CD4-positive, alpha-beta T cell (primary cell): ENCODE data around the gene CARD9. TPM values are rescaled to one million over a fixed set of nuclear protein-coding genes. Genes with fewer than 3 reads are reported as not detected.

Experiments used
- ATAC-seq: fragments of 200-7000 bp; cut with Tn5 transposase; one replicate; pipeline ENCODE4 v1.10.0; 2022; ENCODE audit warnings: mild to moderate bottlenecking; ENCODE audit not compliant: poor library complexity
- CTCF ChIA-PET: fragments of 350-600 bp; sonication (Branson Sonifier 250); formaldehyde crosslinking; loops from one replicate; lab custom pipeline; 2021; ENCODE audit warnings: antibody characterized with exemption, inconsistent platforms; lab: Charles Lee
- POLR2A ChIA-PET: fragments of 350-600 bp; sonication (Branson Sonifier 250); formaldehyde crosslinking; loops from one replicate; lab custom pipeline; 2021; ENCODE audit warnings: antibody characterized with exemption, inconsistent platforms; lab: Charles Lee
- DNase-seq, 14 experiments: peaks; one replicate each; pipeline ENCODE4 v3.0.0-alpha.2; 2013 to 2020; ENCODE audit warnings: mixed read lengths in 2 of 14
- H3K27ac ChIP-seq, 2 donors: one replicate each; pipeline versions ENCODE4 v1.5.1 to v1.7.0; 2013; ENCODE audit warnings: low read length in 2 of 2, low read depth in 1 of 2, mild to moderate bottlenecking in 1 of 2
- H3K27me3 ChIP-seq, 2 experiments: 1 replicate in 1 of 2; 2 replicates in 1 of 2; pipeline versions ENCODE4 v1.6.1 to v1.7.0; 2013; ENCODE audit warnings: low read length in 2 of 2, control low read depth in 1 of 2, mild to moderate bottlenecking in 1 of 2, moderate library complexity in 1 of 2; ENCODE audit not compliant: insufficient read depth in 2 of 2, control insufficient read depth in 1 of 2
- H3K36me3 ChIP-seq: one replicate; pipeline ENCODE4 v1.6.1; 2013; ENCODE audit warnings: low read length, control low read depth; ENCODE audit not compliant: insufficient read depth
- H3K4me1 ChIP-seq: one replicate; pipeline ENCODE4 v1.6.1; 2013; ENCODE audit warnings: low read length, control low read depth; ENCODE audit not compliant: insufficient read depth
- H3K4me3 ChIP-seq: one replicate; pipeline ENCODE4 v1.5.1; 2013; ENCODE audit warnings: mild to moderate bottlenecking, low read length, moderate library complexity
- H3K9me3 ChIP-seq, 2 experiments: 1 replicate in 1 of 2; 2 replicates in 1 of 2; pipeline versions ENCODE4 v1.6.1 to v1.7.0; 2013; ENCODE audit warnings: low read length in 2 of 2, mild to moderate bottlenecking in 2 of 2, control low read depth in 1 of 2, moderate library complexity in 1 of 2; ENCODE audit not compliant: control insufficient read depth in 1 of 2, insufficient read depth in 1 of 2
- H3K27ac Mint-ChIP-seq: one replicate; pipeline ENCODE4 v1.8.0; 2020; ENCODE audit warnings: mixed read lengths
- H3K27me3 Mint-ChIP-seq: one replicate; pipeline ENCODE4 v1.8.0; 2021; ENCODE audit warnings: mixed read lengths
- H3K36me3 Mint-ChIP-seq: one replicate; pipeline ENCODE4 v1.8.0; 2021; ENCODE audit warnings: low read depth, mixed read lengths
- H3K4me1 Mint-ChIP-seq: one replicate; pipeline ENCODE4 v1.8.0; 2021; ENCODE audit warnings: low read depth, mixed read lengths
- H3K4me3 Mint-ChIP-seq: one replicate; pipeline ENCODE4 v1.8.0; 2020; ENCODE audit warnings: mild to moderate bottlenecking, mixed read lengths
- H3K9me3 Mint-ChIP-seq: one replicate; pipeline ENCODE4 v1.8.0; 2020; ENCODE audit warnings: mixed read lengths
- intact Hi-C, 2 experiments: fragments of 100-400 bp; cut with DNase I in 1 of 2; cut with micrococcal nuclease in 1 of 2; formaldehyde crosslinking; loops; one replicate each; pipeline versions ENCODE4 v1.15.1 to v1.9.0; 2023 to 2025; cut with DNase I, micrococcal nuclease
- total RNA-seq, 174 experiments: library from RNA in 2 of 174; stranded (reverse) in 2 of 174; gene quantifications; one replicate each; pipeline ENCODE4 v1.2.3 and lab custom pipeline; 2021 to 2026
- TF ChIP-seq, protein P1 (sequence below): fragments of 200-600 bp; IDR thresholded peaks from one replicate; pipeline ENCODE4 v1.8.0; 2022; ENCODE audit warnings: antibody characterized with exemption, mild to moderate bottlenecking

CARD9 gene
- total RNA-seq, 2 experiments from 2014 or later, result 0.36 to 0.64 TPM

DNA sequence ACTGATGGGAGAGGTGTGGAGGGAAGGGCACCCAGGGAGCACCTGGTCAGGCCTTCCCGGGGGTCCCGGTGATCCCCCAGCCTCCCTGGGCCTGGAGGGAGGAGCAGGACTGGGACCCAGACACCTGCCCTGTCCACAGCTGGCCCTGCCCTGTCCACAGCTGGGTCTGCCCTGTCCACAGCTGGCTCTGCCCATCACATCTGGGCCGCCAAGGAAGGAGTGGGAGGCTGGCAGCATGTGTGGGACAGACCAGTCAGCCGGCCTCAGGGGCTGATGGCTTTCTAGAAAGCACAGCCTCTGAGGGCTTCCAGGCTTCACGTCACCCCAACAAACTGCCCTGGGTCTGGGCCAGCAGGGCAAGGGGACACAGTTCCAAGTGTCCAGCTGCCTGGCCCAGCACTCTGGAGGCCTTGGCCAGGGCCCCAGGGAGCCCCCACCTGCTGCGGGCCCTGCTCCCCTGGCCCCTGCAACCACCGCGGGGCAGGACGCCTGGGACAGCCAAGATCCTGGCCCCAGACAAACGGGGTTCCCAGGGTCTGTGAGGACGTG lies 22.1 kb downstream of the CARD9 start:
- H3K27ac Mint-ChIP-seq, result no peak overlapping the region
- no peak for ATAC-seq
- TF ChIP-seq, protein P1, sequence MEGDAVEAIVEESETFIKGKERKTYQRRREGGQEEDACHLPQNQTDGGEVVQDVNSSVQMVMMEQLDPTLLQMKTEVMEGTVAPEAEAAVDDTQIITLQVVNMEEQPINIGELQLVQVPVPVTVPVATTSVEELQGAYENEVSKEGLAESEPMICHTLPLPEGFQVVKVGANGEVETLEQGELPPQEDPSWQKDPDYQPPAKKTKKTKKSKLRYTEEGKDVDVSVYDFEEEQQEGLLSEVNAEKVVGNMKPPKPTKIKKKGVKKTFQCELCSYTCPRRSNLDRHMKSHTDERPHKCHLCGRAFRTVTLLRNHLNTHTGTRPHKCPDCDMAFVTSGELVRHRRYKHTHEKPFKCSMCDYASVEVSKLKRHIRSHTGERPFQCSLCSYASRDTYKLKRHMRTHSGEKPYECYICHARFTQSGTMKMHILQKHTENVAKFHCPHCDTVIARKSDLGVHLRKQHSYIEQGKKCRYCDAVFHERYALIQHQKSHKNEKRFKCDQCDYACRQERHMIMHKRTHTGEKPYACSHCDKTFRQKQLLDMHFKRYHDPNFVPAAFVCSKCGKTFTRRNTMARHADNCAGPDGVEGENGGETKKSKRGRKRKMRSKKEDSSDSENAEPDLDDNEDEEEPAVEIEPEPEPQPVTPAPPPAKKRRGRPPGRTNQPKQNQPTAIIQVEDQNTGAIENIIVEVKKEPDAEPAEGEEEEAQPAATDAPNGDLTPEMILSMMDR, result no peak
- no peak for DNase-seq
- Histone ChIP-seq H3K27me3 (no peaks in the 10 kb centered on the region), H3K9me3 (no peaks in the 10 kb centered on the region), H3K4me1 (no peaks in the 10 kb centered on the region), H3K4me3 (no peak overlapping the region), H3K36me3 (no peaks in the 10 kb centered on the region), H3K27ac (no peak overlapping the region)
- ChIA-PET CTCF (no interaction called here), POLR2A (no interaction called here)
- no peaks in the 10 kb centered on the region for H3K9me3 Mint-ChIP-seq
- no peaks in the 10 kb centered on the region for H3K4me1 Mint-ChIP-seq
- intact Hi-C loops, result no loop called here
- no peak overlapping the region for H3K4me3 Mint-ChIP-seq
- H3K27me3 Mint-ChIP-seq, result no peaks in the 10 kb centered on the region
- H3K36me3 Mint-ChIP-seq, result no peaks in the 10 kb centered on the region

DNA sequence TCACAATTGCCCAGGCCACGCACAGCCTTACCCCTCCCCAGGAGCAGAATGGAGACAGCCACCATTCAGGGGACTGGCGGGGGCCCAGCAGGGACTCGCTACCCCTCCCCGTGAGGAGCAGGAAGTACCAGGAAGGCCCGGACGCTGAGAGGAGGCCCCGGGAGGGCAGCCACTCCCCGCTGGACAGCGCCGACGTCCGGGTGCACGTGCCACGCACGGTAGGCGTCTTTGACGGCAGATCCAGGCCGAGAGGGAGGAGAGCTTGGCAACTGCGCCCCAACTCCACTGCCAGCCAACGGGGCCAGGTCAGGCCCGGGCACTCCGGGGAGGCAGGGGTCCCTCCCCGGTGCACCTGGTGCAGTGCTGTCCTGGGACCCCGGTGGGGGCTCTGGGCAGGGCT lies 23.9 kb downstream of the CARD9 start:
- TF ChIP-seq, protein P1, result no peak
- H3K9me3 ChIP-seq, result no peaks in the 10 kb centered on the region
- H3K27ac Mint-ChIP-seq, result no peak overlapping the region
- intact Hi-C loops, result no loop called here
- ChIA-PET POLR2A (no interaction called here), CTCF (no interaction called here)
- H3K4me1 Mint-ChIP-seq, result no peaks in the 10 kb centered on the region
- no peaks in the 10 kb centered on the region for H3K4me1 ChIP-seq
- no peaks in the 10 kb centered on the region for H3K9me3 Mint-ChIP-seq
- no peak overlapping the region for H3K4me3 ChIP-seq
- H3K27me3 Mint-ChIP-seq, result no peaks in the 10 kb centered on the region
- no peak for ATAC-seq
- no peak overlapping the region for H3K4me3 Mint-ChIP-seq
- no peak for DNase-seq
- H3K36me3 Mint-ChIP-seq, result no peaks in the 10 kb centered on the region
- H3K27me3 ChIP-seq, result no peaks in the 10 kb centered on the region
- no peaks in the 10 kb centered on the region for H3K36me3 ChIP-seq
- H3K27ac ChIP-seq, result no peak overlapping the region

DNA sequence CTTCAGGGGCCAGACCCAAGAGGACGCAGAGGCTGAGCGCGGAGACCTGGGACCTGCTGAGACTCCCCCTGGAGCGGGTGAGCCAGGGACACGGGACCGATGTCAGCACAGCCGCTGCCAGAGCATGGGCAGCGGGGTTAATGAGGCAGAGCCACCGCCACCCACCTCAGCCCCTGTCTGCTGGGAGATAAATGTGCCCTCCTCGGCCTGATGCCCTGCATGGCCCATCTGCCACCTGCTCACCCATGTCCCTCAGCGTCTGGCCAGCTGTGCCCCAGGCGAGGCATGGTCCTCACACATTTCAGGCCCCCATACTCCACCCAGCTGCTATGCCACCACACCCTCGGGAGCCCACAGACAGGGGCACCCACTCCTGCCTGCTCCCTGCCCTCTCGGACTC lies 24.8 kb downstream of the CARD9 start:
- intact Hi-C loops, result no loop called here
- ChIA-PET POLR2A (no interaction called here), CTCF (no interaction called here)
- no peaks in the 10 kb centered on the region for H3K9me3 Mint-ChIP-seq
- Histone ChIP-seq H3K4me3 (no peak overlapping the region), H3K9me3 (no peaks in the 10 kb centered on the region), H3K27me3 (no peaks in the 10 kb centered on the region), H3K27ac (no peak overlapping the region), H3K36me3 (no peaks in the 10 kb centered on the region), H3K4me1 (no peaks in the 10 kb centered on the region)
- H3K27ac Mint-ChIP-seq, result no peak overlapping the region
- H3K27me3 Mint-ChIP-seq, result no peaks in the 10 kb centered on the region
- H3K4me1 Mint-ChIP-seq, result no peaks in the 10 kb centered on the region
- TF ChIP-seq, protein P1, result no peak
- H3K36me3 Mint-ChIP-seq, result no peaks in the 10 kb centered on the region
- ATAC-seq (no peak), DNase-seq (no peak)
- H3K4me3 Mint-ChIP-seq, result no peak overlapping the region
